Measurements from ENCODE around the gene SCTR. TPM values are rescaled to one million over a fixed set of nuclear protein-coding genes. Genes with fewer than 3 reads are reported as not detected.

The SCTR gene
- not detected in 5 replicates for total RNA-seq (2022; extraction: Qiagen RNA extraction; ENCODE audit: low read depth)

DNA sequence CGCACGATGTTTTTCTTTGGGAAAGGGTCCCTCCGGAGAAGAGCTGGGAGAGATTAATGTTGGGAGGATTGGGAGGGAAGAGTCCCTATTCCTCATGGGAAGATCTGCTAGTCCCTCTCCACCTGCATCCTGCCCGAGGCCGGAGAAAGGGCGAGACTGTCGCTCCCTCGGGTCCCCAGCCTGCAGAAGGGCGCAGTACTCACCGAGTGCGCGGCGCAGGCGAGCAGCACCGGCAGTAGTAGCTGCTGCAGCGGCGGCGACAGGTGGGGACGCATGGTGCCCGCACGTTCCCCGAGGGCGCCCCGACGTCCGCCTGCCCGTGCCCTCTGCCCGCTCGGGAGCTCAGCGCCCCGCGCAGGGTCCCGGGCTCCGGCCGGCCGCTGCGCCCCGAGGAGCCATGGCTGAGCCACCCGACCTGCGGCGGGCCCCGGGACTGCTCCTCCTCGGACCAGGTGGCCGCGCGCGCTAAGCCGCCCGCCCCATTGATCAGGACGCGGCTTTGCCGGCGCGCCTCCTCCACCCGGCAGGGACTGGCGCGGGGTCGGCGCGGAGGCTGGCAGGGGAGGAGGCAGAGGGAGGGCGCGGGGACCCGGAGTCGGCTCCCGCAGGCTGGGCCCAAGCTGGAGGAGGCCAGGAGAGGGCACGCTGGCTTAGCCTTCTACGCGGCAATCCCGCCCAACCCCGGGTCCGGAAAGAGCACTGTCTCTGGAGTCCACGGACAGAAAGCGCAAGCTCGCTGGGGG lies at the start of gene SCTR:
Gene SCTR (minus strand): TSS at position 532 of the 743 bp plus-strand sequence. CDS start 257 bp downstream, at position 275.

DNA sequence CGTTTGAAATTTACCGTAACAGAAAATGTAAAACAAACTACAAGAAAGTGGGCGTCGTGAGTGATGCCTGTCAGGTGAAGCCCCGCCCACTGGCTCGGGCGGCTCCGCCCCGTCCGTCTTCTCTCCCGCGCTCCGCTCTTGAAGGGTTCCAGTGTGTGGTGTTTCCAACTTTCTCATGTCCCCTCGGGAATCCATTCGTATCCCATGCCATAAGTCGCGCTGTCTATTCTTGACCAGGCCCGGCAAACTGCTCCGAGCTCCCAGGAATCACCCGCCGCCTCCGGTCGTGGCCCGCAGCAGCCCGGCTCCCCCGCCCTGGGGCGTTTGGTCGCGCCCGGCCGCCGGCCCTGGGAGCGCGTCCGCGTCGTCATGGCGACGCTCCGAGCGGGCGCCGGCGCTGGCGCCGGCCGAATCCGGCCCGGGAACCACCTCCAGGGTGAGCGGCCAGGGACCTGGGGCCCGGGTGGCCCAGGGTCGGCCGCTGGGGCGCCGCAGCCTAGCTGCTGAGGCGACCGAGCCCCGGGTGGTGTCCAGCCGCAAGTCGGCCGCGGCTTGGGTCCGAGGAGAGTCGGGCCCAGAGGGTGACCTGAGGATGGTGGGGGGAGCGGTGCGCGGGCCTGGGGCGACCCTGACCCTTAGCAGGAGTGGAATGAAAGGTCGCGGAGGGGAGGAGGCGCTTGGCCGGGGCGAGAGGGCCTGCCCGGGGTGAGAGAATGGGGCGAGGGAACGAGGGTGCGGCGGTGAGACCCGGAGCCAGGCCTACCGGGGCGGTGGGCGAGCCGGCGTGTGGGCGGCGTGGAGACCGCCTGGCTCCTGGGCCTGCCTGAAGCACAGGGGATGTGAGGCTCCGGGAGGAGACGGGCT lies 20.0 kb upstream of the SCTR start, which contains the start of gene CFAP221:
Gene CFAP221 (plus strand): TSS at position 375 of the 864 bp plus-strand sequence. CDS start 1,683 bp downstream, outside the sequence.

DNA sequence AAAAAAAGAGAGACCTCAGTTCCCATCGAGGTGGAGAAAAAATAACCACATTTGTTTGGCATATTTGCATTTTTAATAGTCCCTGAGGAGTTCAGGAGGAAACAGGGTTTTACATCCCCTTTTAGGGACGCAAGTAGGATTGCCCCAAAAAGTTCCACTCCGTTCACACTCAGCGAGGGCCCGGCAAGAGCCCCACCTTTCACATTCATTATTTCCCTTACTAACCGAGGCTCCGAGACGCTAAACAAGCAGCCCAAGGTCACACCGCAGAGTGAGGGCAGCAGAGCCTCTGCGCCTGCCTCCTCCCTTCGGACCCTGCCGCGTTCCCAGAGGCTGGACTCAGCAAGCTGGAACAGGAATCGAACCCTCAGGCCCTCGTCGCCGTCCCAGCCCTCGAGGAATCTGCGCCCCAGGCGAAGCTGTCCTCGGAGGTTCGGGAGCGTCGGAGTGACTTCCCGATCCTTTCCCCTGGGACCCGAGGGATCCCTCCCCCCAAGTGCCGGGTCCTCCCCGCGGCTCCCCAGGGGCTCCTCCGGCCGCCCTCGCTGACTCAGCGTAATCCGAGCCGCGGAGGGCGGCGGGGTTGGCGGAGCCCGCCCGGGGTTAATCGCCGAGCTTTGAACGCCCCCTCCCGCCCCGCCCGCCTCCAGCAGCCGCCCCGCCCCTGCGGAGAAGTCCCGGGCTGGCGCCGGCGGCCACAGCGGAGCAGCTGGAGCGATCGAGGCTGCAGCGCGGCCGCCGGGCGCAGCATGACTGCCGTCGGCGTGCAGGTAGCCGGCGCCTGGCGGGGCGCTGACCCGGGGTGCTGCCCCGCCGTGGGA lies 92.9 kb downstream of the SCTR start, which contains the start of gene TMEM37:
Gene TMEM37 (plus strand): TSS at position 700 of the 821 bp plus-strand sequence. CDS start 50 bp downstream, at position 750.

Other genes with a start within 250 kb of the SCTR start
- 8.7 to 15.4 TPM (median 12.9 TPM) in 5 replicates for gene C2orf76, start 157.6 kb downstream of the SCTR start, total RNA-seq (2022; extraction: Qiagen RNA extraction; ENCODE audit: low read depth)
- gene DBI, start 157.5 kb downstream of the SCTR start, total RNA-seq (2022; extraction: Qiagen RNA extraction; ENCODE audit: low read depth), result 398 to 558 TPM (median 406 TPM) in 5 replicates
- gene TMEM37, start 92.6 kb downstream of the SCTR start, total RNA-seq (2022; extraction: Qiagen RNA extraction; ENCODE audit: low read depth), result 1.5 to 2.7 TPM (median 2.2 TPM) in 5 replicates
- gene CFAP221, start 20.0 kb upstream of the SCTR start, total RNA-seq (2022; extraction: Qiagen RNA extraction; ENCODE audit: low read depth), result 0.19 to 0.72 TPM (median 0.32 TPM) in 4 of 5 replicates, not detected in the other
- gene TMEM177, start 154.7 kb upstream of the SCTR start, total RNA-seq (2022; extraction: Qiagen RNA extraction; ENCODE audit: low read depth), result 21.6 to 27.8 TPM (median 25.2 TPM) in 5 replicates
- 17.4 to 22.7 TPM (median 20.6 TPM) in 5 replicates for gene PTPN4, start 235.4 kb upstream of the SCTR start, total RNA-seq (2022; extraction: Qiagen RNA extraction; ENCODE audit: low read depth)